ENCODE results near the gene GIMAP5. TPM values are rescaled to one million over a fixed set of nuclear protein-coding genes. Genes with fewer than 3 reads are reported as not detected.

GIMAP5 gene
- total RNA-seq, 1 donor from 2014 or later: 0.16 TPM

DNA sequence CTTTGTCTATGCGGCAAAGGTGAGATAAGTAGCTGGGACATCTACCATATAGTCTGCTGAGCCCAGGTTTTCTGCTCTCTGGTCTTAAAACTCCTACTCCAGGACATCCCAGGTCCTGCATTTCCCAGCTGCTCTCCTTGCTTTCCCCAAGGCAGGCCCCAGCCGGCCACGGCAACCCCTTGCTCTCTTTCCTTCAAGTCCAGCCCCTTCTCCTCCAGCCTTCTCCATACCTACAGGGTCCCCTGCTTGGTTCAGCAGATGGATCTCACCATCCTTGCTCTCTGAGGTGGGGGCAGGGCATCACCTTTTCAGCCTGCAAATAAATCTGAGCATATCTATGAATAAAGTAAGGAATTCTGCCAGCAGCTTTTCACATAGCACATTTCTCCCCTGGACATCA, 8.7 kb downstream of the GIMAP5 start:
- POLR2A ChIA-PET: no interaction called here
- Mint-ChIP-seq H3K4me1 (no peaks in the 10 kb centered on the region), H3K9me3 (no peaks in the 10 kb centered on the region), H3K27me3 (peaks cover 21% of the 10 kb centered on the region), H3K4me3 (no peak overlapping the region), H3K27ac (no peak overlapping the region), H3K36me3 (ENCODE audit: low read depth) (no peaks in the 10 kb centered on the region)
- intact Hi-C loops (cut with micrococcal nuclease): no loop called here
- no peak for ATAC-seq (ENCODE audit: low read depth)
- no peak for DNase-seq
- TF ChIP-seq, protein P1, sequence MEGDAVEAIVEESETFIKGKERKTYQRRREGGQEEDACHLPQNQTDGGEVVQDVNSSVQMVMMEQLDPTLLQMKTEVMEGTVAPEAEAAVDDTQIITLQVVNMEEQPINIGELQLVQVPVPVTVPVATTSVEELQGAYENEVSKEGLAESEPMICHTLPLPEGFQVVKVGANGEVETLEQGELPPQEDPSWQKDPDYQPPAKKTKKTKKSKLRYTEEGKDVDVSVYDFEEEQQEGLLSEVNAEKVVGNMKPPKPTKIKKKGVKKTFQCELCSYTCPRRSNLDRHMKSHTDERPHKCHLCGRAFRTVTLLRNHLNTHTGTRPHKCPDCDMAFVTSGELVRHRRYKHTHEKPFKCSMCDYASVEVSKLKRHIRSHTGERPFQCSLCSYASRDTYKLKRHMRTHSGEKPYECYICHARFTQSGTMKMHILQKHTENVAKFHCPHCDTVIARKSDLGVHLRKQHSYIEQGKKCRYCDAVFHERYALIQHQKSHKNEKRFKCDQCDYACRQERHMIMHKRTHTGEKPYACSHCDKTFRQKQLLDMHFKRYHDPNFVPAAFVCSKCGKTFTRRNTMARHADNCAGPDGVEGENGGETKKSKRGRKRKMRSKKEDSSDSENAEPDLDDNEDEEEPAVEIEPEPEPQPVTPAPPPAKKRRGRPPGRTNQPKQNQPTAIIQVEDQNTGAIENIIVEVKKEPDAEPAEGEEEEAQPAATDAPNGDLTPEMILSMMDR (IDR thresholded peaks at IDR 0.05): no peak
- CTCF ChIA-PET: interaction anchor here (1.4 kb wide), 1 partner anchor 33 kb away, joined by 3 read pairs; no protein-coding TSS in a partner anchor

- no peak overlapping the region for H3K27ac Mint-ChIP-seq
These were observed 9.7 kb downstream of the GIMAP5 start for GRCh38 chr7:150746921-150747320.

GRCh38 chr7:150748376-150748775, 11.2 kb downstream of the GIMAP5 start:
- POLR2A ChIA-PET: no interaction called here
- DNase-seq: no peak
- intact Hi-C loops (cut with micrococcal nuclease): no loop called here
- peaks cover 14% of the 10 kb centered on the region for H3K27me3 Mint-ChIP-seq
- H3K4me3 Mint-ChIP-seq: no peak overlapping the region
- H3K27ac Mint-ChIP-seq: no peak overlapping the region
- no peaks in the 10 kb centered on the region for H3K36me3 Mint-ChIP-seq (ENCODE audit: low read depth)
- TF ChIP-seq, protein P1 (IDR thresholded peaks at IDR 0.05): no peak
- ATAC-seq (ENCODE audit: low read depth): no peak
- CTCF ChIA-PET: interaction anchor here (1.4 kb wide), 1 partner anchor 30 kb away, joined by 3 read pairs; no protein-coding TSS in a partner anchor
- H3K4me1 Mint-ChIP-seq: no peaks in the 10 kb centered on the region
- H3K9me3 Mint-ChIP-seq: no peaks in the 10 kb centered on the region

More at GRCh38 chr7:150746921-150747320, 9.7 kb downstream of the GIMAP5 start:
- POLR2A ChIA-PET: interaction anchor here (0.7 kb wide), 1 partner anchor 1100 kb away, joined by 4 read pairs; no protein-coding TSS in a partner anchor
- DNase-seq: no peak
- Mint-ChIP-seq H3K4me3 (no peak overlapping the region), H3K4me1 (no peaks in the 10 kb centered on the region), H3K36me3 (ENCODE audit: low read depth) (no peaks in the 10 kb centered on the region), H3K27me3 (peaks cover 19% of the 10 kb centered on the region), H3K9me3 (no peaks in the 10 kb centered on the region)
- intact Hi-C loops (cut with micrococcal nuclease): no loop called here
- CTCF ChIA-PET: interaction anchor here (1.4 kb wide), 1 partner anchor 32 kb away, joined by 3 read pairs; no protein-coding TSS in a partner anchor
- ATAC-seq (ENCODE audit: low read depth): no peak
- TF ChIP-seq, protein P1 (IDR thresholded peaks at IDR 0.05): no peak

DNA sequence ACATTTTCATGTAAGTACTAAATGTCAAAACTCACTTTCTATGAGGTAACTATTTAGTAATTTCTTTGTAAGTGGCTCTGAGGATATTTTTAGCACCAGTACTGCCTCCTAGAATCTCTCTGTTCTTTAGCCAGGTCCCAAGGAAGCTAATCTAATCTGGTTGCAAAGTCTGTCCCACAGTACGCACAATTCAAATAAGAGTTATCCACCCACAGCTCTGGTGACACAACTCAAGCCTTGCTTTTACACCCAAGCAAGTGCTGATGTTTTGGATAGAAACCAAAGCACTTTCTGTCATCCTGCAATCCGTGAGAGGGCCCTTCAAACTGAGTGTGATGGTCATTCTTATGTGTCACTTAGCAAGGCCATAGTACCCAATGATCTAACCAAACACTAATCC, 14.5 kb downstream of the GIMAP5 start:
- ATAC-seq (ENCODE audit: low read depth) (no peak), DNase-seq (no peak)
- ChIA-PET POLR2A (interaction anchor here (0.5 kb wide), 1 partner anchor 64 kb away, joined by 5 read pairs; no protein-coding TSS in a partner anchor), CTCF (interaction anchor here (0.7 kb wide), 1 partner anchor 16 kb away, joined by 3 read pairs; no protein-coding TSS in a partner anchor)
- Mint-ChIP-seq H3K36me3 (ENCODE audit: low read depth) (no peaks in the 10 kb centered on the region), H3K4me3 (no peak overlapping the region), H3K27ac (no peak overlapping the region), H3K9me3 (no peaks in the 10 kb centered on the region), H3K4me1 (peaks cover 4% of the 10 kb centered on the region), H3K27me3 (peaks cover 11% of the 10 kb centered on the region)
- TF ChIP-seq, protein P1 (IDR thresholded peaks at IDR 0.05): no peak
- intact Hi-C loops (cut with micrococcal nuclease): loop anchor here (10.0 kb wide), 1 partner anchor 397 kb away; no protein-coding TSS in a partner anchor

GRCh38 chr7:150753239-150753638, 16.0 kb downstream of the GIMAP5 start:
- H3K27ac Mint-ChIP-seq: no peak overlapping the region
- TF ChIP-seq, protein P1 (IDR thresholded peaks at IDR 0.05): no peak
- DNase-seq (no peak), ATAC-seq (ENCODE audit: low read depth) (no peak)
- H3K4me3 Mint-ChIP-seq: no peak overlapping the region
- peaks cover 11% of the 10 kb centered on the region for H3K27me3 Mint-ChIP-seq
- H3K9me3 Mint-ChIP-seq: no peaks in the 10 kb centered on the region
- peaks cover 4% of the 10 kb centered on the region for H3K4me1 Mint-ChIP-seq
- no peaks in the 10 kb centered on the region for H3K36me3 Mint-ChIP-seq (ENCODE audit: low read depth)
- intact Hi-C loops (cut with micrococcal nuclease): loop anchor here (10.0 kb wide), 1 partner anchor 398 kb away; no protein-coding TSS in a partner anchor
- POLR2A ChIA-PET: no interaction called here
- CTCF ChIA-PET: no interaction called here
